HG03280 (cell line): Measurements from ENCODE around the gene BDNF.
A peak's percentile ranks its signal among the peaks of the same experiment; 100 is the strongest.
"Not testable (repeated sequence)": the region's sequence is repeated elsewhere in the genome, so short reads cannot be mapped to it uniquely, and the experiment has no call there.

Experiments
- ATAC-seq: cut with Tn5 transposase; IDR thresholded peaks from one replicate; pipeline ENCODE4 v1.9.1; 2021; ENCODE audit warnings: mild to moderate bottlenecking, moderate library complexity; ENCODE audit not compliant: unreplicated experiment

The BDNF gene

DNA sequence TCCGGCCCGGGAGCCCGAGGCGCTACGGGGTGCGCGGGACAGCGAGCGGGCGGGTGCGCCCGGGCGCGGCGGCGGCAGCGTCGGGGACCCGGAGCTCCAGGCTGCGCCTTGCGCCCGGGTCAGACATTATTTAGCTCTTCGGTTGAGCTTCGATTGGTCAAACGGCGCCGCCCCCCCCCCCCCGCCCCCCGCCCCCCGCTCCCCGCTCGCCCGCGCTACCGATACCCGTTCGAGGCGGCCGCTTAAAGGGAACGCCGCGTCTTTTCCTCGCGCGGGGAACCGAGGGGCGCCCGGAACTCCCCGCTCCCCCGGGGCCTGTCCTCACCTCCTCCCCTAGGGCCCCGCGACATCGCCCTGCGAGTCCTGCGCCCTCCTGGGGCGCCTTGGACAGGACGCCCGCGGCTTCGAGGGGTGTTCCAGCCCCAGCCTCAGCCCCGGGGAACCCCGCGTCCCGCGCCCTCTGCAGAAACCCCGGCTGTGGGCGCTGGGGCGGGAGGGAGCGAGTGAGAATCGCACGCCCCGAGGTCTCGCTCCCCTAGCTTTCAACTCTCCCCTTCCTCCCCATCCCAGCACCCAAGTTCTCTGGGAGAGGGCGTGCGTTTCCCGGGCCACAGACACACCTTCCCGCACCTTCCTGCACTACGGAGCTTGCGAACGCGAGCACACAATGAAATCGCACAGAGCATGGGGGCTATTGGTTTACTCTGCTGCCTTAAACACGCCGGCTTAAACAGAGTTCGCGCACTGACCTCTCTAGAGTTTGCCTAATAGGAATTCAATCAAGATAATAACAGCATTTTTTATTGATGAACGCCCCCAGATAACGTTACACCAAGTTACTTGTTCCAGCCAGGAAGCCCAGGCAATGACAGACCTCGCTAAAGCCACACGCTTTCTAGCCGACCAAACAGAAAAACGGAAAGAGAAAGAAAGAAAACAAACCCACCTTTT, at the start of gene BDNF:
BDNF (minus strand) TSS at position 105 of the 951 bp plus-strand sequence. CDS start 41,891 bp downstream, outside the sequence.
- ATAC-seq = peak; percentile 37

- no peak for ATAC-seq
Measured at GRCh38 chr11:27740362-27741013, 40.2 kb upstream of the BDNF start.

DNA sequence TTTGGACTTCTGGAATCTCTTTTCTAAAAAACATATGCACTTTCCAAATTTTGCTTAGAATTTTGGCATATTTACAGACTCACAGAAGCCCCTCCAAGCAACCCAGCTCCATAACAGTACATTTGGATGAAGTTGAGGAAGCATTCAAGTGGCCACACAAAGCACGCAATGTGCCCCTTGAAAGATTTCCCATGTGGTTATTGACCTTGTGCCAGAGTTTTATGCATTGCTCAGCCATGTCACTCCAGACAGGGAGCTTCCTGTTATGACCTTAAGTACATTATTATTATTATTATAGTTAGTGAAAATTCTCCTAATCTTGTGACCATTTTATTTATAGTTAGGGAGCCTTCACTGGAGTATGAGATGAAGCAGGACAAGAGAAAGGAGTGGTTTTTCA, 35.0 kb upstream of the BDNF start:
- no peak for ATAC-seq

DNA sequence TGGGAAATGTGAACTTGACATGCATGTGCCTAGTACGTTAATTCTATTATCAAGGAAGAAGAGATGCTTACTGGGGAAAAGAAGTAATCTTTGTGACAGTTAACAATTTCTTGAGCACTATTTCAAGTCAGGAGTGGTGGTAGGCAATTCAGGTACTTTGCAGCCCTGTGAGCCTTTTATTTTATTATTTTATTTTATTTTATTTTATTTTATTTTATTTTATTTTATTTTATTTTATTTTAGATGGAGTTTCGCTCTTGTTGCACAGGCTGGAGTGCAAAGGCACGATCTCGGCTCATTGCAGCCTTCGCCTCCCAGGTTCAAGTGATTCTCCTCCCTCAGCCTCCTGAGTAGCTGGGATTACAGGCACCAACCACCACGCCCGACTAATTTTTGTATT, 31.5 kb upstream of the BDNF start:
- ATAC-seq = not testable (repeated sequence)

GRCh38 chr11:27726981-27727380, 26.7 kb upstream of the BDNF start:
- no peak for ATAC-seq

DNA sequence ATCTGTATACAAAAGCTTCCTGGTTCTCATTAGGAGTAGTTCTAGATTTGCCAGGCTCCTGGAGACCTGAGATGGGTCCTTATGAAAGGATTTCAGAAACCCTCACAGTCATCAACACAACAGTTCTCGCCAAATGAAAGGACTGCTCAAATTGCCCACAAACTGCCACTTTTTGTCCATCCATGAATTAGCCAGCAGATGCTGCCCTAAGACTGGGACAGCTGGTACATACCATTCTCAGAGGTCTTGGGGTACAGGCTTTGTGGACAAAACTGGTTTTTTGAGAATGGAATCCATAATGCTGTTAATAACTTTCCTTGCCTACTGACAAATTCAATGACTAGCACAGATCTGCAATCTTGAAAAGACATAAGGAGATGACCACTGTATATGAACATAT, 23.4 kb upstream of the BDNF start:
- no peak for ATAC-seq

DNA sequence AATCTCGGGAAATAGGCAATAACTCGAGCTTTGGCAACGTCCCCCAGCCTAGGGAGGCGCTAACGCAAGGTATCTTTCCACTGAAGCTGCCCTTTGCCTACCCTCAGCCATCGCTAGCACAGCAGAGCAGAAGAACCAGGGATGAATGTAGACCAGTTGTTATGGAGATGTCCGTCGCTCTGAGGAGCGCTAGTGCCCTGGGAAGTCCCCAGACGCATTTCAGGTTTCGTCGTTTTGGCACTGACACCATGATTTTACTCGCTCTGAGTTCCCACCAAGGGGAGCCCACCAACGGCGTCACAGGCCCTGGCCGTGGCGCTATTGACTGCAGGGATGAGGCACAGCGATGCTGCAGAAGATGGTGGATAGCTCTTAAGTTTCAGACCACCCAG, 22.7 kb upstream of the BDNF start:
- no peak for ATAC-seq

GRCh38 chr11:27722117-27722952, 22.1 kb upstream of the BDNF start:
- no peak for ATAC-seq

DNA sequence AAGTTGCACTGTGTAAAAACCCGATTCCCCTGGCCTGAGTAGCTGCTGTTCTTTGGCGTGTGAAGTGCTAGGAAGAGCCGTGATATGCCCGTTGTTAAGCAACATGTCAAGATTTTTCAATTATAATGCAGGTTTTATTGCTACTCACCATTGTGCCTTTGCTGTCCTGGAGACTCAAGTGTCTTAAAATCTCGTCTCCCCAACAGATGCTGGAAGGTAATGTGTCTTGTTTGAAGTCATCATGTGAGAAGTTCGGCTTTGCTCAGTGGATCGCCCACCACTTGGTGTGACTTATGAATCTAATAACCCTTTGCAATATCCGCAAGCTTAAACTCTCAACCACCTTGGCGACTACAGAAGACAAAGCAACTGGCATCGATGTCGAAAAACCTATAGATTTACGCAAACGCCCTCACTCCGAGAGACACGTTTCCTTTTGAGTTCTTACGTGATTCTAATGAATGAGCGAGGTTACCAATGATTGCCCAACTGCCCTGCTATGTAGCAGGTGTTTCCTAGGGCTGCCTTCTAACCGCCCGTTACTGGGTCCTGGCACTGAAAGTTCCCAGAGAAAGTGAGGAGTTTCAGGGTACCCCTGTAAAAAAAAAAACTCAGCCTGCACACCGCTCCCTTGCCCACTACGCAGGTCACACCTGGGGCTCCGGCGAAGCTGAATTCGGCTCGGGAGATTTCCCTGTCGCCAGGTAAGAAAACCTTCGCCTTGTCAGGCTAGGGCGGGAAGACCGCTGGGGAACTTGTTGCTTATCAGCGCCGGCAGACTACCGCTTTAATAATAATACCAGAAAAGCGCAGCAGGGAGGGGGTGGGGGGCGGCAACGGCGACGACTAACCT, 21.2 kb upstream of the BDNF start:
- no peak for ATAC-seq

DNA sequence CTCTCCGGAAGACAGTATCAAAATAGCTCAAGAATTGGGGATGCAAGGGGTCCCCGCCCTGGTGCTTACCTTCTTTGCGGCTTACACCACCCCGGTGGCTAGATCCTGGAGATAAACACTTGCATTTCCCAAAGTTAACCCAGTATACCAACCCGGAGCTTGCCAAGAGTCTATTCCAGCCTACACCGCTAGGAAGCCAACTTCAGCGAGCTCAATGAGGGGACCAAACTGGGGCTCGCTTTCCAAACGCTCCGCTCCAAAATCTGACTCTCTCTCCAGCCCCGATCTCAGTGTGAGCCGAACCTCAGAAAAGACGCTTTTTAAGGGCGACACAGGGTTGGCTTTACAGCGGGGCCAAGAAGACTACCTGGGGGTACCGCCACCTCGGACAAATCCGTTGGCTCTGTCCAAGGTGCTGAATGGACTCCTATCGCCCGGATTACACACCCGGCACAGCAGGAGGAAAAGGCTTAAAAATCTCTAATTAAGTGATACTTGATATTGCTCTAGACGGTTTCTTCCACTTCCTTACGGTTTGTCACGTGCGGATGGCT, 20.1 kb upstream of the BDNF start:
- ATAC-seq = no peak

- ATAC-seq = no peak
Measured at GRCh38 chr11:27719546-27719925, 19.3 kb upstream of the BDNF start.

DNA sequence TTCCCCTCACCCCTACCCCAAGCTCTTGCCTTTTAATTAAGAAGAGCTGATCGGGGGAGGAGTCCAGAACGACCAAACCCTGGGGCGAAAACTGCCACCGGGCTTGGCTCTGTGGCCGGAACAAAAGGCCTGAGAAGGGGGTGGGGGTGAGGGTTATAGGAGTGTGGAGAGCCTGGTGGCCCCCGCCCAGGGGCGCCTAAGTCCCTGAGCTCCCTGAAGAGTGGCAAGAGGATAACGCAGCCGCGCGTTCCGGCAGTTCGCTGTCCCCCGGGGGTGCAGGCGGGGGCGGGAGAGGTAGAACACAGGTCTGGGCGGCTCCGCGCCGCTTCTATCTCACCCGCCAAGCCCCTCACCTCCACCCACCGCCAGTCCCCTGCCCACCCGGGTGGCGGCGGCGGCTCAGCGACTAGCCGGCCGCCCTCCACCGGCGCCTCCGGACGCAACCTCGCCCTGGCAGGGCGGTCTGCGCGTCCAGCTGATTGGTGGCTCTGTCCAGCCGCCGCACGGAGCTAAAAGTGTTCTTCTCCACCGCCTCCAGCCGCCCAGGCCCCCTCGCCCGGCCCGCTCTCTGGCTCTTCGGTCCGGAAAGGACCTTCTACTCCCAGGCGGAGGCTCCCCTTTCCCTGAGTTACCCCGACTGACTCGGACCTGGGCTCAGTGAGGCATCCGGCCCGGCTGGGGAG, 18.7 kb upstream of the BDNF start:
- no peak for ATAC-seq

- no peak for ATAC-seq
Measured at GRCh38 chr11:27718346-27718862, 18.1 kb upstream of the BDNF start.

DNA sequence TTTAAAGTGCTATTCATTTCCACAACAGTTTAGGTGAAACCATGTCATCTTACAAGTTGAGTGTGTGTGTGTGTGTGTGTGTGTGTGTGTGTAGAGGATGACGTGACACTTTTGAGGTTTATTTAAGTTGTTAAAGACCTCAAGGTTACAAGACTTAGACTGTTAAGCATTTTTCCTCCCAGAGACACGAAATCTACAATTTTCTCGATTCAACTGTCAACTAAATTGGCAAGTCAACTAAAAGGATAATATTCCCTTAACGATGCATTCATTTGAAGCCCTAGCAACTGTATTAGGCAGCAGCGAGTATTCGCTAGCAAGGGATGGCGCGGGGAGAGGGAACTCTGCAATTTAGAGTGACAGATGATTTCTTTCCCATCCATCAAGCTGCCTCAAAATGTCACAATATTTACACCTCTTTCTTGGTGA, 17.6 kb upstream of the BDNF start:
- no peak for ATAC-seq

DNA sequence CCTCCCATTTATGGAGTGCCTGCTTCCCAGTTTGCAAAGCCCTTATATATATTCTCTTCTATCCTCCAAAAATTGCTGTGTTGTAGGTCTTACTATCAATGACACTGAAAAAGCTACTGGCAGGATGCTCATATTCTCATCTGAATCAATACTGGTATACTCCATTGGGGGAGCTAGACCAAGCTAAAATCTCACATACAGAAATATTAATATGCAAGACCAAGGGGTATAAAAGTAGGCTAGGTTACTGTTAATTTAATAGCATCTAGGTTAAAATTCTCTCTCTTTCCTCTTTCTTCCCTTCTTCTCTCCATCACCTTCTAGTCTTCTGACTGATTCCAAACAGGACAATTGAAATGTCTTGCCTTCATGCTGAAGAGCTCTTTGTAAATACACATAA, 17.1 kb upstream of the BDNF start:
- no peak for ATAC-seq

- ATAC-seq = no peak
Measured at GRCh38 chr11:27716835-27717234, 16.6 kb upstream of the BDNF start.

DNA sequence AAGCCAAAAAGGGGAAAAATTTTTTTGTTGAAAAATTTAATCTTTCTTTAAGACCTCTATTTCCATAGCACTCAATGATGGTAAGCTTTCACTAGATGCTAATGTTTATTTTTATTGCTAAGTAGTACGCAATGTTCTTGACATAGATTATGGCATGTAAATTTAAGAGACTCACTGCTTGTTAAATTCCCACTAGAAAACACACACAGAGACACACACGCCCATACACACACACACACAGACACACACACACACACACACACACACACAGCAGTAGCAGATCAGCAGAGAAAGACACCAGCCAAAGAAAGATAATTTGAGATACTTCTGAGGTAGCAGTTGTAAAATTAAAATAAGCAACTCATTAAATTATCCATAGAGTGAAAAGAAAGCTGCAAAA, 16.0 kb upstream of the BDNF start:
- ATAC-seq = no peak

DNA sequence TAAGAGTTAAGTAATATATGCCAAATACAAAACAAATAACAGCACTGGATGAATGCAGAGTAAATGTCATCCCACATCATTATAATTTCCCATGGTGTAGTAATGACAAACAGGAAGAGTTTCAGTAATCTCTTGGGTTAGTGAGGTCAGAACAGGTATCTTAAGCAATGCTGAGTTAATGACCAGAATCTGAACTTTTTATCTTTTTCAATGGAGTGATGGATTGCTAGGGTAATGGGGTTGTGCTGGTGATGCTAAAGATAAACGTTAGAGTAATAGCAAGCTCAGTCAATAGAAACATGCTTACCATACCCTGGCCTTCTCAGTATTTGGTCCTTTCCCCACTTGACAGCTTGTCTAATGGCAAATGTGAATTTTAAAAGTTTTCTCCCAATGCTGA, 11.5 kb upstream of the BDNF start:
- ATAC-seq = no peak

DNA sequence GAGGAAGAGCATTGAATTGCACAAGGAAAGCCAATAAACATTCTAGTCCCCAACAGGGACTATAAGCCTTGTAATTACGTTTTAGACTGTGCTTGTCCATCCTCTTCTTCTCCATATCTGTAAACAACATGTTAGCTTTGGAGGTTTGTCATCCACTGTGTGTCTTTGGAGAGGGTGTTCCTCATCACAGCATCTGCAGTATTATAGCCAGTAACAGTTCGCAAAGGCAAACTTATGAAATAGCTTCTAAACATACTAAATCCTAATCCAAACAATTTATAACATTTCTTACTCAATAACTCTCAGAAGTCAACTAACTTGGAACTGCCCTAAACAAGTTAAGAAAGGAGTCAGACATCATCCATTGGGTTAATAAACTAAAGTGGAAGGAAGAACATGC, 10.3 kb upstream of the BDNF start:
- ATAC-seq = no peak
